ENCODE measurements around the gene NTF3. TPM values are rescaled to one million over a fixed set of nuclear protein-coding genes. Genes with fewer than 3 reads are reported as not detected.
A peak's percentile ranks its signal among the peaks of the same experiment; 100 is the strongest.

The NTF3 gene
- total and polyA plus RNA-seq, 7 donors: 0.16 to 0.62 (median 0.29) TPM

DNA sequence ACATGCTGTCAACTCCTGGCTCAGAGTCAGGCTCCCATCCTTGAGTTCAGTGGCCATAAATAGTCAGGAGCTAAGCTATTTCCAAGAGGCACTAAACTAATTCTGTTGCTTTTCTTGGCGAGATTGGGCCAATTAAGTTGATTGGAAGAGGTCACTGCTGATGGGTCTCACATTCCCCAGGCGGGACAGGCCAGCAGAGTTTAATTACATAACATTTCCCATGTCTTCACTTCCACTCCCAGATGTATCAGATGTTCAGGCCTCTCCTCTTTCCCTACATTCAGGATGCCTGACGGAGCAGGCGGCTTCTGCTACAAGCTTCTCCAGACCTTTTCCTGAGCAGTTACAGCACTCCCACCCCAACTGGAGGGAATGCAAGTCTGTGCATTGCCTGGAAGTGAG, 5.3 kb downstream of the NTF3 start:
- Histone ChIP-seq H3K9me3 (no peaks in the 10 kb centered on the region), H3K36me3 (ENCODE audit: insufficient read depth in 1 of 2, low read depth in 1 of 2) (no peaks in the 10 kb centered on the region), H3K27me3 (ENCODE audit: insufficient read depth in 3 of 3, low read length in 2 of 3) (peaks cover 0 to 25% (median 4%) of the 10 kb centered on the region in 3 donors), H3K4me3 (no peak overlapping the region), H3K27ac (peak overlapping the region; percentile 36), H3K4me1 (peaks cover 8% of the 10 kb centered on the region)
- DNase-seq (no peak), ATAC-seq (no peak)
- TF ChIP-seq, protein P1, sequence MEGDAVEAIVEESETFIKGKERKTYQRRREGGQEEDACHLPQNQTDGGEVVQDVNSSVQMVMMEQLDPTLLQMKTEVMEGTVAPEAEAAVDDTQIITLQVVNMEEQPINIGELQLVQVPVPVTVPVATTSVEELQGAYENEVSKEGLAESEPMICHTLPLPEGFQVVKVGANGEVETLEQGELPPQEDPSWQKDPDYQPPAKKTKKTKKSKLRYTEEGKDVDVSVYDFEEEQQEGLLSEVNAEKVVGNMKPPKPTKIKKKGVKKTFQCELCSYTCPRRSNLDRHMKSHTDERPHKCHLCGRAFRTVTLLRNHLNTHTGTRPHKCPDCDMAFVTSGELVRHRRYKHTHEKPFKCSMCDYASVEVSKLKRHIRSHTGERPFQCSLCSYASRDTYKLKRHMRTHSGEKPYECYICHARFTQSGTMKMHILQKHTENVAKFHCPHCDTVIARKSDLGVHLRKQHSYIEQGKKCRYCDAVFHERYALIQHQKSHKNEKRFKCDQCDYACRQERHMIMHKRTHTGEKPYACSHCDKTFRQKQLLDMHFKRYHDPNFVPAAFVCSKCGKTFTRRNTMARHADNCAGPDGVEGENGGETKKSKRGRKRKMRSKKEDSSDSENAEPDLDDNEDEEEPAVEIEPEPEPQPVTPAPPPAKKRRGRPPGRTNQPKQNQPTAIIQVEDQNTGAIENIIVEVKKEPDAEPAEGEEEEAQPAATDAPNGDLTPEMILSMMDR (IDR thresholded peaks at IDR 0.05): no peak
- intact Hi-C loops (cut with DNase I): no loop called here
- WGBS, 3 donors: 55 to 73% (median 68%) methylated on average over 4 of the region's 4 CpGs

DNA sequence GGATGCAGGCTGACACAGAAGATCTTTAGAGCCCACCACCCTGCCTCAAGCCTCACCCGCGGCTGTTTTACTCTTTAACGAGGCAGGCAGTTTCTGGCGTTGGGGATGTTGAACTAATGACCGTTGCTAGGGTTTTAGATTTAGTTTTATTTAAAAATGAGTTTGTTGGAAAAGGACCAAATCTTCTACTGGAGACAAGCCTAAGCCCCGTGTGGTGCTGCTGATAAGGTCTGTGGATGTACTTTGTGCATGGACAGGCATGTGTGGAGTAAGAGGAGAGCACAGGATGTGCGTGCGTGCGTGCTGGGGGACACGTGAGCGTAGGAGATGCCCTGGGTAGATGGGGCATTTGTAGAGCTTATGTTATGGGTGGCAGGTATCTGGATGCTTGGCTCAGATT, 5.7 kb downstream of the NTF3 start:
- H3K36me3 ChIP-seq (ENCODE audit: insufficient read depth in 1 of 2, low read depth in 1 of 2): no peaks in the 10 kb centered on the region
- TF ChIP-seq, protein P1 (IDR thresholded peaks at IDR 0.05): no peak
- 63 to 71% (median 70%) methylated on average over 11 of the region's 11 CpGs for WGBS, 3 donors
- ATAC-seq: no peak
- no peak for DNase-seq
- H3K9me3 ChIP-seq: no peaks in the 10 kb centered on the region
- peak overlapping the region; percentile 36 for H3K27ac ChIP-seq
- H3K4me3 ChIP-seq: no peak overlapping the region
- intact Hi-C loops (cut with DNase I): no loop called here
- H3K4me1 ChIP-seq: peaks cover 8% of the 10 kb centered on the region
- peaks cover 0 to 24% (median 2%) of the 10 kb centered on the region in 3 donors for H3K27me3 ChIP-seq (ENCODE audit: insufficient read depth in 3 of 3, low read length in 2 of 3)

- TF ChIP-seq, protein P1 (IDR thresholded peaks at IDR 0.05): no peak
- Histone ChIP-seq H3K4me3 (no peak overlapping the region), H3K36me3 (ENCODE audit: insufficient read depth in 1 of 2, low read depth in 1 of 2) (no peaks in the 10 kb centered on the region), H3K27ac (no peak overlapping the region), H3K9me3 (no peaks in the 10 kb centered on the region), H3K4me1 (peaks cover 3% of the 10 kb centered on the region), H3K27me3 (ENCODE audit: insufficient read depth in 3 of 3, low read length in 2 of 3) (peaks cover 0 to 12% (median 0%) of the 10 kb centered on the region in 3 donors)
- intact Hi-C loops (cut with DNase I): no loop called here
- 36 to 49% (median 40%) methylated on average over 4 of the region's 4 CpGs for WGBS, 3 donors
- ATAC-seq (no peak), DNase-seq (no peak)
Measured at GRCh38 chr12:5438671-5439200, 6.8 kb downstream of the NTF3 start.

DNA sequence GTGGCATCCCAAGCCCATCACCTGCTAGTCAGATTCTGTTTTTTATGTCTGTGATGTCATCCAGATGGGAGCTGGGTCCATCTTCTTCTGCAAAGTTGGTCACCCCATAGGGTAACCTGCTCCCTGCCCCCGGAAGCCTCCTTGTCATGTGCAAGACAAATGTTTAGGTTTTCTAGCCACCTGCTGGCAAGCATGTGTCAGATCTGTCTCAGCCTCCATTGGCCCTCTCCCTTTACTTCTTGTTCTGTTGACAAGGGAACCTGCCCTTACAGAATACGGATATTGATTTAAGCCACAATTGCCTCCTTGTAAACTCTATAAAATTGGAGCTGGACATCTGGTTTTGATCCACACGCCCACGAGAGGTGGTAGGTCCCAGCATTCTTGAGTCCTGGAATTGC, 7.5 kb downstream of the NTF3 start:
- DNase-seq (no peak), ATAC-seq (no peak)
- WGBS, 3 donors: 78 to 89% (median 87%) methylated on average over 4 of the region's 4 CpGs
- peaks cover 0 to 7% (median 0%) of the 10 kb centered on the region in 3 donors for H3K27me3 ChIP-seq (ENCODE audit: insufficient read depth in 3 of 3, low read length in 2 of 3)
- no peaks in the 10 kb centered on the region for H3K9me3 ChIP-seq
- no peak overlapping the region for H3K4me3 ChIP-seq
- no peak overlapping the region for H3K27ac ChIP-seq
- H3K36me3 ChIP-seq (ENCODE audit: insufficient read depth in 1 of 2, low read depth in 1 of 2): no peaks in the 10 kb centered on the region
- TF ChIP-seq, protein P1 (IDR thresholded peaks at IDR 0.05): no peak
- H3K4me1 ChIP-seq: peaks cover 3% of the 10 kb centered on the region
- intact Hi-C loops (cut with DNase I): no loop called here

- ATAC-seq (no peak), DNase-seq (no peak)
- TF ChIP-seq, protein P1 (IDR thresholded peaks at IDR 0.05): no peak
- Histone ChIP-seq H3K27me3 (ENCODE audit: insufficient read depth in 3 of 3, low read length in 2 of 3) (peaks cover 0 to 6% (median 0%) of the 10 kb centered on the region in 3 donors), H3K9me3 (no peaks in the 10 kb centered on the region), H3K27ac (no peak overlapping the region), H3K4me1 (peaks cover 3% of the 10 kb centered on the region), H3K4me3 (no peak overlapping the region), H3K36me3 (ENCODE audit: insufficient read depth in 1 of 2, low read depth in 1 of 2) (no peaks in the 10 kb centered on the region)
- intact Hi-C loops (cut with DNase I): loop anchor here (5.0 to 10.0 kb wide), 3 partner anchors 343 to 585 kb away; no protein-coding TSS in a partner anchor
Measured at GRCh38 chr12:5439788-5440300, 7.9 kb downstream of the NTF3 start.

Measured in psoas muscle (tissue), 8 donors.